ENCODE data around the gene AATK. TPM values are rescaled to one million over a fixed set of nuclear protein-coding genes. Genes with fewer than 3 reads are reported as not detected.

Gene AATK
- 1.6 and 4.0 TPM in 2 replicates for total RNA-seq (2014; rRNA removed; shearing (Covaris generic))
- 0.18 and 0.25 TPM in 2 replicates for polyA plus RNA-seq (2016; fragmentation: Nextera tagmentation; extraction: Ambion mirVana)

DNA sequence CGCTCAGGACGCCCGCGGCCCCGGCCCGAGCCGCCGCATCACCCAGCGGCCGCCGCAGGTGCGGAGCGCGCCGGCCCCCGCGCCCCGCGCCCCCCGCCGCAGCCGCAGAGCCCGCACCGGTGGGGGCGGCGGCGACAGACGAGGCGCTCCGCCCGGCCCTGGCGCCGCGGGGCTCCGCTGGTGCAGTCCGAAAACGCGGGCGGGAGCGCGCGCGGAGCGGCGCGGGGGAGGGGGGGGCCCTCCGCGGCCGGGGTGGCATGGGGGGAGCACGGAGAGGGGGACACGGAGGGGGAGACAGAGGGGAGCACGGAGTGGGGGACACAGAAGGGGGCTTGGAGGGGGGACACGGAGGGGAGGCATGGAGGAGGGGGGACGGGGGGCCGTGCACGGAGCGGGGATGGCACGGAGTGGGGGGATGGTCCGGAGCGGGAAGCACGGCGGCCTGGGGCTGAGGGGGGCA is at the start of gene AATK:
Gene AATK, minus strand, starts transcription at position 189 of the 460 bp plus-strand sequence. CDS start 229 bp downstream, outside the sequence.
- Histone ChIP-seq H2AFZ (no peak within 1 kb of the TSS), H3K9ac (no peak within 1 kb of the TSS), H3K27me3 (replicated peaks; ENCODE audit: insufficient read depth) (peaks cover 10% of the 10 kb centered on the region; the same call in 1 of the 2 replicates), H3K4me3 (no peak within 1 kb of the TSS), H3K9me3 (ENCODE audit: low read depth) (no peaks in the 10 kb centered on the region), H3K79me2 (ENCODE audit: insufficient read depth) (no peaks in the 10 kb centered on the region), H3K27ac (no peak within 1 kb of the TSS), H3K36me3 (ENCODE audit: low read depth) (no peaks in the 10 kb centered on the region), H4K20me1 (ENCODE audit: insufficient read depth) (no peaks in the 10 kb centered on the region), H3K4me1 (ENCODE audit: insufficient read depth) (no peaks in the 10 kb centered on the region), H3K4me2 (ENCODE audit: unreplicated experiment) (no peak within 1 kb of the TSS), H3K9me2 (ENCODE audit: insufficient read depth) (no peaks in the 10 kb centered on the region), H3F3A (ENCODE audit: insufficient read depth) (no peaks in the 10 kb centered on the region)
- DNase-seq: no peak
- TF ChIP-seq EZH2 (IDR thresholded peaks at IDR 0.05; ENCODE audit: insufficient read depth, poor library complexity, severe bottlenecking) (no peak), EZH2phosphoT487 (IDR thresholded peaks at IDR 0.05; ENCODE audit: insufficient read depth, low read depth) (no peak)
- in situ Hi-C loops (cut with MboI): no loop called here
- 1 to 2% methylated on average over 26 to 53 of the region's 62 CpGs for WGBS, 2 experiments (ENCODE audit: low coverage in 1 of 2, low lambda C conversion rate in 2 of 2, missing lambda C conversion rate in 2 of 2)

DNA sequence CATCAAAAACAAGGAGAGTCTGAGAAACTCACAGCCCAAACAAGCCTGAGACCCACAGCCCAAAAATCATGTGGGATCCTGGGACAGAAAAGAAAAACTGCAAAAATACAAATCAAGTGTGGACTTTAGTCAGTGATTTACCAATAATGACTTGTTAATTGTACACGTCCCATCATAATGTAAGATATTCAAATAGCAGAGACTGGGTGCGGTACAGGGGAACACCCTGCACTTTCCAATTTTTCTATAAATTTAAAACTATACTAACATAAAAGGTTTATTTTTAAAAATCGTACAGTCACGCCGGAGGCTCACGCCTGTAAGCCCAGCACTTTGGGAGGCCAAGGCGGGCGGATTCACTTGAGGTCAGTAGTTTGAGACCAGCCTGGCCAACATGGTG is 48.0 kb upstream of the AATK start:
- H3K9ac ChIP-seq: no peak overlapping the region
- no peak overlapping the region for H3K27ac ChIP-seq
- no peaks in the 10 kb centered on the region for H3F3A ChIP-seq (ENCODE audit: insufficient read depth)
- no peak for TF ChIP-seq EZH2phosphoT487 (IDR thresholded peaks at IDR 0.05; ENCODE audit: insufficient read depth, low read depth)
- TF ChIP-seq EZH2 (IDR thresholded peaks at IDR 0.05; ENCODE audit: insufficient read depth, poor library complexity, severe bottlenecking): no peak
- no peak overlapping the region for H2AFZ ChIP-seq
- WGBS, 2 experiments (ENCODE audit: low coverage in 1 of 2, low lambda C conversion rate in 2 of 2, missing lambda C conversion rate in 2 of 2): 92 to 97% methylated on average over 8 of the region's 8 CpGs
- no peaks in the 10 kb centered on the region for H3K27me3 ChIP-seq (replicated peaks; ENCODE audit: insufficient read depth)
- no peaks in the 10 kb centered on the region for H3K9me3 ChIP-seq (ENCODE audit: low read depth)
- DNase-seq: no peak
- H4K20me1 ChIP-seq (ENCODE audit: insufficient read depth): no peaks in the 10 kb centered on the region
- in situ Hi-C loops (cut with MboI): no loop called here
- no peak overlapping the region for H3K4me2 ChIP-seq (ENCODE audit: unreplicated experiment)
- no peaks in the 10 kb centered on the region for H3K36me3 ChIP-seq (ENCODE audit: low read depth)
- H3K9me2 ChIP-seq (ENCODE audit: insufficient read depth): no peaks in the 10 kb centered on the region
- H3K4me3 ChIP-seq: no peak overlapping the region
- no peaks in the 10 kb centered on the region for H3K4me1 ChIP-seq (ENCODE audit: insufficient read depth)
- no peaks in the 10 kb centered on the region for H3K79me2 ChIP-seq (ENCODE audit: insufficient read depth)

GRCh38 chr17:81212365-81212764 is 46.3 kb upstream of the AATK start:
- Histone ChIP-seq H3K79me2 (ENCODE audit: insufficient read depth) (no peaks in the 10 kb centered on the region), H3K27ac (no peak overlapping the region), H3F3A (ENCODE audit: insufficient read depth) (no peaks in the 10 kb centered on the region), H3K4me2 (ENCODE audit: unreplicated experiment) (no peak overlapping the region), H3K9me2 (ENCODE audit: insufficient read depth) (no peaks in the 10 kb centered on the region), H3K27me3 (replicated peaks; ENCODE audit: insufficient read depth) (no peaks in the 10 kb centered on the region), H3K4me1 (ENCODE audit: insufficient read depth) (no peaks in the 10 kb centered on the region), H4K20me1 (ENCODE audit: insufficient read depth) (no peaks in the 10 kb centered on the region), H2AFZ (no peak overlapping the region), H3K9me3 (ENCODE audit: low read depth) (no peaks in the 10 kb centered on the region), H3K9ac (no peak overlapping the region), H3K4me3 (no peak overlapping the region), H3K36me3 (ENCODE audit: low read depth) (no peaks in the 10 kb centered on the region)
- WGBS, 2 experiments (ENCODE audit: low coverage in 1 of 2, low lambda C conversion rate in 2 of 2, missing lambda C conversion rate in 2 of 2): 90 to 94% methylated on average over 8 to 9 of the region's 9 CpGs
- DNase-seq: no peak
- in situ Hi-C loops (cut with MboI): no loop called here
- TF ChIP-seq EZH2 (IDR thresholded peaks at IDR 0.05; ENCODE audit: insufficient read depth, poor library complexity, severe bottlenecking) (no peak), EZH2phosphoT487 (IDR thresholded peaks at IDR 0.05; ENCODE audit: insufficient read depth, low read depth) (no peak)

DNA sequence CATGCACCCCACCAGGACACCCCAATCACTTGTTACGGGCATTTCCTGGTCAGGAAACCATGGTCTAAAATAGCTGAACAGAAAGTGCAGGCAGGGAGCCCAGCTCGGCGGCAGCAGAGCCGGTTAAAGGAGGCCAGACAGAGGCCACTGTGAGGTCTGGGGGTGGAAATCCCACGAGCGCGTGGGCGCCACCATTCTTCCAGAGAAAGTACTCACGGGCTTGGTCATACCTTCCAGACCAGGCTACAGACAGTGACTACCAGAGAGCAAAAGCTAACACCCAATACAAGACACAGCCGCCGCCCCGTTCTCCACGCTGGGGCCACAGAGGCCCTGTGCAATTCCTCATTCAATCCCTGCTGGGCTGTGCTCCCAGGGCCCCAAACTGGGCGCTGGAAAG is 44.8 kb upstream of the AATK start:
- Histone ChIP-seq H3K9ac (no peak overlapping the region), H2AFZ (no peak overlapping the region), H3K9me3 (ENCODE audit: low read depth) (no peaks in the 10 kb centered on the region), H3K27me3 (replicated peaks; ENCODE audit: insufficient read depth) (no peaks in the 10 kb centered on the region), H4K20me1 (ENCODE audit: insufficient read depth) (no peaks in the 10 kb centered on the region), H3K36me3 (ENCODE audit: low read depth) (no peaks in the 10 kb centered on the region), H3K4me1 (ENCODE audit: insufficient read depth) (no peaks in the 10 kb centered on the region), H3K27ac (no peak overlapping the region), H3K79me2 (ENCODE audit: insufficient read depth) (no peaks in the 10 kb centered on the region), H3F3A (ENCODE audit: insufficient read depth) (no peaks in the 10 kb centered on the region), H3K9me2 (ENCODE audit: insufficient read depth) (no peaks in the 10 kb centered on the region), H3K4me2 (ENCODE audit: unreplicated experiment) (no peak overlapping the region), H3K4me3 (no peak overlapping the region)
- WGBS, 2 experiments (ENCODE audit: low coverage in 1 of 2, low lambda C conversion rate in 2 of 2, missing lambda C conversion rate in 2 of 2): 82 to 88% methylated on average over 14 of the region's 14 CpGs
- in situ Hi-C loops (cut with MboI): no loop called here
- no peak for DNase-seq
- TF ChIP-seq EZH2 (IDR thresholded peaks at IDR 0.05; ENCODE audit: insufficient read depth, poor library complexity, severe bottlenecking) (no peak), EZH2phosphoT487 (IDR thresholded peaks at IDR 0.05; ENCODE audit: insufficient read depth, low read depth) (no peak)

- in situ Hi-C loops (cut with MboI): no loop called here
- Histone ChIP-seq H3K79me2 (ENCODE audit: insufficient read depth) (no peaks in the 10 kb centered on the region), H3K4me2 (ENCODE audit: unreplicated experiment) (no peak overlapping the region), H3K4me3 (no peak overlapping the region), H3K4me1 (ENCODE audit: insufficient read depth) (no peaks in the 10 kb centered on the region), H4K20me1 (ENCODE audit: insufficient read depth) (no peaks in the 10 kb centered on the region), H3K9me3 (ENCODE audit: low read depth) (no peaks in the 10 kb centered on the region), H3K9me2 (ENCODE audit: insufficient read depth) (no peaks in the 10 kb centered on the region), H3K27ac (no peak overlapping the region), H3F3A (ENCODE audit: insufficient read depth) (no peaks in the 10 kb centered on the region), H2AFZ (no peak overlapping the region), H3K27me3 (replicated peaks; ENCODE audit: insufficient read depth) (no peaks in the 10 kb centered on the region), H3K36me3 (ENCODE audit: low read depth) (no peaks in the 10 kb centered on the region), H3K9ac (no peak overlapping the region)
- DNase-seq: no peak
- 91 to 93% methylated on average over 10 of the region's 10 CpGs for WGBS, 2 experiments (ENCODE audit: low coverage in 1 of 2, low lambda C conversion rate in 2 of 2, missing lambda C conversion rate in 2 of 2)
- no peak for TF ChIP-seq EZH2 (IDR thresholded peaks at IDR 0.05; ENCODE audit: insufficient read depth, poor library complexity, severe bottlenecking)
- TF ChIP-seq EZH2phosphoT487 (IDR thresholded peaks at IDR 0.05; ENCODE audit: insufficient read depth, low read depth): no peak
Measured at GRCh38 chr17:81210466-81210865, 44.4 kb upstream of the AATK start.
